GM12891 (cell line): ENCODE measurements around the gene BEND3.

Source experiments
- DNase-seq: peaks from one replicate; pipeline ENCODE4 v3.0.0; 2011; ENCODE audit warnings: low spot score; ENCODE audit not compliant: insufficient read length
- FAIRE-seq: peaks from 2 replicates; lab custom pipeline; 2011; peaks lifted over from hg19 to GRCh38; lab: Jason Lieb, UNC
- PAX5 ChIP-seq: IDR thresholded peaks from 2 replicates; pipeline ENCODE4 v1.6.1; 2011; ENCODE audit warnings: low read length, moderate library complexity, mild to moderate bottlenecking; ENCODE audit not compliant: insufficient read depth, severe bottlenecking
- POLR2A ChIP-seq: IDR thresholded peaks from 2 replicates; pipeline ENCODE4 v1.6.1; 2011; ENCODE audit warnings: low read depth, low read length, control low read depth
- POLR2AphosphoS5 ChIP-seq: IDR thresholded peaks from 2 replicates; pipeline ENCODE4 v1.6.1; 2011; ENCODE audit warnings: low read depth, low read length, control low read depth
- POU2F2 ChIP-seq: IDR thresholded peaks from 2 replicates; pipeline ENCODE4 v1.6.1; 2011; ENCODE audit warnings: low read depth, mild to moderate bottlenecking, control low read depth, low read length, moderate library complexity
- SPI1 ChIP-seq: IDR thresholded peaks from 2 replicates; pipeline ENCODE4 v1.6.1; 2011; ENCODE audit warnings: low read depth, low read length, control low read depth
- TAF1 ChIP-seq: IDR thresholded peaks from 2 replicates; pipeline ENCODE4 v1.6.1; 2011; ENCODE audit warnings: low read depth, low read length, control low read depth

BEND3 gene

DNA sequence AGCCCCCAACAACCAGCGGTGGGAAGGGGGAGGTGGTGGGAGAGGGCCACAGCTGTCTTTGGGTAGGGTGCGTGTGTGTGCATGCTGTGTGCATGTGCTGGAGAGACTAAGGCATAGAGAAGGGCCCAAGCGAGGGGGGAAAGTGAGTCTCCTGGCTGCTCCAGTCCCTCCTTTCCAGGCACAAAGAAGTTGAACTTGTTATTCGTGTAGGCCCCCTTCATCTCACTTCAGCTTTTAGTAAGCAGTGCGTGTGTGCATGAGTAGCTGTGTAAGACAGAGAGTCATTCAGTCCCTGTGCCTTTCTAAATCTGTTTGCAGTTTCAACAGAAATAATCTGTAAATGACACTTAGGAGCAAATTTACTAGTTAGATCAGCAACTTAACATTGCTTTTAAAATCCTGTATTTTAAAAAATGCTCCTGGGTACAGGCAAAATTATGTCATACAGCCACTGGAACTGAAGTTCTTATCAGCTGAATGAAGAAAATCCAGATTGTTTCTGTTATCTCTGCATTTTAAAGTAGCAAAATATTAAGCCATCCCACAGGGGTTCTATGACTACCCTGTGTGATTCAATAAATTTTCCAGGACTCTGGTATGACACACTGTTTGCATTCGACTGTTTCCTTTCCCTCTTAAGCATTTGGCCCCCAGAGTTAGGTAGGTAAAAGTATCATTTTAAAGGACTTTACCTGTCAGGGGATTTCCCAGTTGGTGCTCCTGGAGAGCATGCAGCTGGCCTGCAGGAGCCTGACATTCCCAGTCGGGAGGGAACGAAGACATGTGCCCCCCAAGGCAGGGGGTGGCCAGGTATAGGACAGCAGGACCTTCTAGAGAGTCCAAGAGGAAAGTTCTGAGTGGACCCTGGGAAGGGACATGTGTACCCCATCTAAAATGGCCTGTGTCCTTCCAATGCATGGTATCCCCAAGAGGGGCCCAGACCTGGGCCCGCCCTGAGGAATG, 48.3 kb downstream of the BEND3 start:
- TF ChIP-seq PAX5 (no peak), POU2F2 (peak; percentile 55; the same call in 1 of the 2 replicates), POLR2AphosphoS5 (no peak)
- peak; percentile 67 for FAIRE-seq
- DNase-seq = no peak

DNA sequence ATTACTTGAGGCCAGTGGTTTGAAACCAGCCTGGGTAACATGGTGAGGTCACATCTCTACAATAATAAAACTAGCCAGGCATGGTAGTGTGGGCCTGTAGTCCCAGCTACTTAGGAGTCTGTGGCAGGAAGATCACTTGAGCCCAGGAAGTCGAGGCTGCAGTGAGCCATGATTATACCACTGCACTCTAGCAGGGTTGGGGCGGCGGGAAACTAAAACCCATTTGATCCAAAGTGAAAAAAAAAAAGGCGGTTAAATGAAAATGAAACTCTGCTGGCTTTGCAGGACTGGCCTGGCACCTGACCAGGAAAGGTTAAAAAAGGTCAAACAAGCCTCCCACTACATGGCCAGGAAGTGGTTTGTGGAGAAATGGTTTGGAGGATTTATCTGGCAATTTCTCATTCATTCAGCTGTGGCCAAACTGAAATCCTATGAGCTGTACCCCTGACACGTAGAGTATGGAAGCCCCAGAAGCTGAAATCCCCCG, 50.7 kb downstream of the BEND3 start:
- no peak for TF ChIP-seq TAF1
- TF ChIP-seq PAX5 = no peak
- TF ChIP-seq SPI1 = no peak
- no peak for TF ChIP-seq POLR2A
- TF ChIP-seq POLR2AphosphoS5 = no peak
- TF ChIP-seq POU2F2 = no peak
- FAIRE-seq (peak; percentile 57), DNase-seq (no peak)

GRCh38 chr6:107062691-107063090, 52.6 kb downstream of the BEND3 start:
- FAIRE-seq (no peak), DNase-seq (no peak)
- no peak for TF ChIP-seq PAX5
- no peak for TF ChIP-seq POLR2AphosphoS5
- no peak for TF ChIP-seq SPI1
- no peak for TF ChIP-seq TAF1
- no peak for TF ChIP-seq POU2F2
- no peak for TF ChIP-seq POLR2A

DNA sequence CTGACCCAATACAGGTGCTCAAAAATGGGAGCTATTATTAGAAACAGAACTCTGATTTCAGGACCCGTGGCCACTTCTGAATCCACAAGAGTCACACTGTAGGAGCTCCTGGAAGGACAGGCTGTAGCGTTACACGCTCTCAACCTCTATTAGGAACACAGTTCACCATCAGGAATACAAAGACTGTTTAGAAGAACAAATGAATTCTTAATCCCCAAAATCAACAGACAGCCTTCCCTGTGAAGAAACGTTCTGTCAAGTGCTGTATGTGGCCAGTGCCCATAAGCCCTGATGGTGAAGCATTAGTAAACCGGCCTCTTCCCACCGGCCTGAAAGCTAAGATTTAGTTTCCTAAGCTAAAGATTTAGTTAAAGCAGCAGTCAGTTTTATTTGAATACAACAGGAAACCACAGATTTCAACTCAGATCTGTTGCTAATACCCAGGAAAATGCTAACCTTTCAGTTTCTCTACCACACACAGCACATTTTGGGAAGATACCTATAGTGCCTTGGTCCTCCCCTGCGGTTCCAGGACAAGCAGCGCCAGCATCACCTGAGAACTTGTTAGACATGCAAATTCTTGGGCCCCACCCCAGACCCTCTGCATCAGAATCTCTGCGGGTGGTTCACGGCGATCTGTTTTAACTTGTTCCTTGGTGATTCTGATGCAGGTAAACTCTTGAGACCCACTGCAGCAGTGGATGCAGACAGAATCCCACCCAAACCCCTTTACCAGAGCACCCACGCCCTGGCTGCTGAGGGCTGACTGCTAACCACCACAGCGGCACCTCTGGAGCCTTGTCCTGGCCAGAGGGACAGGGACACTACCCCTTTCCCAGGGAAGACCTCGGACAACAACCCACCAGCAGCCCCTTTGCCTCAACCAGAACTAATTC, 53.9 kb downstream of the BEND3 start:
- TF ChIP-seq POU2F2 (peak; percentile 34; the same call in 1 of the 2 replicates), PAX5 (no peak)
- DNase-seq (no peak), FAIRE-seq (peak; percentile 81)

- TF ChIP-seq TAF1 (no peak), POLR2A (no peak), SPI1 (no peak), PAX5 (no peak), POU2F2 (no peak), POLR2AphosphoS5 (no peak)
- no peak for FAIRE-seq
- no peak for DNase-seq
Measured at GRCh38 chr6:107060704-107061103, 54.6 kb downstream of the BEND3 start.

- FAIRE-seq (no peak), DNase-seq (no peak)
- no peak for TF ChIP-seq POLR2AphosphoS5
- TF ChIP-seq SPI1 = no peak
- TF ChIP-seq PAX5 = no peak
- TF ChIP-seq POU2F2 = no peak
- no peak for TF ChIP-seq POLR2A
- TF ChIP-seq TAF1 = no peak
Measured at GRCh38 chr6:107059606-107060005, 55.7 kb downstream of the BEND3 start.

DNA sequence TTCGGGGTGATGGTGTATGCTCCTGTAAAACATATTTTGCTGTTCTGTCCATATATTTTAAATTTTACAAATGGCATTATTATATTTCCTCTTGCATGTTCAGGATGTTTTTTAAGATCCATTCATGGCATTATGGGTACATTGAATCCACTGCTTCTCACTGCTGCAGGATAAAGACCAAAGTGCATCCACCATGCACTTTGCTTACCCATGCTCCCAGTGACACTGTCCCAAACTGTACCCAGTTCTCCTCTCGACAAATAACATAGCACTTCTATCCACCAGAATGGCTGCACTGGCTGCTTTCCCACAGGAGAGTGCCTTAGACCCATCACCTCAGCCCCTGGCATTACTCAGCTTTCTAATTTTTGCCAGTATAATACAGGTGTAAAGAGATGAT, 57.6 kb downstream of the BEND3 start:
- TF ChIP-seq TAF1 (no peak), POU2F2 (no peak), POLR2AphosphoS5 (no peak), POLR2A (no peak), SPI1 (no peak), PAX5 (no peak)
- FAIRE-seq = no peak
- no peak for DNase-seq

DNA sequence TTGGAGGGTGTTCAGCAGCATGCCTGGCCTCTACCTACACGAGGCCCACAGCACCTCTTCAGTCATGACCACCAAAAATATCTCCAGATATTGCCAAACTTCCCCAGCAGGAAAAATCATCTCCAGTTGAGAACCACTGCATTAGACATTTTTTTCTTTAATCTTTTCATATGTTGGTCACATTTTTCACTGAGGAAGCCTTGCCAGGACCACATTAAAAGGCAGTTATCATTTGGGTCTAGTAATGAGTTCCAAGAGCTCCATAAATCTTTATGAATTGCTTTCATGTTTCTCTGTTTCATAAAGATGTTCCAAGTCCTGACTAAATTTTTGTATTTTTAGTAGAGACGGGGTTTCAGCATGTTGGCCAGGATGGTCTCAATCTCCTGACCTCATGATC, 58.5 kb downstream of the BEND3 start:
- no peak for FAIRE-seq
- no peak for TF ChIP-seq SPI1
- no peak for TF ChIP-seq PAX5
- TF ChIP-seq POU2F2 = no peak
- no peak for TF ChIP-seq POLR2AphosphoS5
- TF ChIP-seq TAF1 = no peak
- TF ChIP-seq POLR2A = no peak
- no peak for DNase-seq

- TF ChIP-seq POLR2A (no peak), POU2F2 (no peak), TAF1 (no peak), PAX5 (no peak), SPI1 (no peak)
- no peak for DNase-seq
- no peak for FAIRE-seq
Measured at GRCh38 chr6:107047807-107048206, 67.5 kb downstream of the BEND3 start.
